ENCODE measurements around the gene CHERP. TPM values are rescaled to one million over a fixed set of nuclear protein-coding genes. Genes with fewer than 3 reads are reported as not detected.

Gene CHERP
- total RNA-seq, 1 donor from 2014 or later: 76.4 TPM

GRCh38 chr19:16540948-16541347 lies 1.3 kb downstream of the CHERP start:
- H3K27ac Mint-ChIP-seq: peak overlapping the region; percentile 90
- peaks cover 13% of the 10 kb centered on the region for H3K36me3 Mint-ChIP-seq (ENCODE audit: insufficient read depth)
- H3K9me3 Mint-ChIP-seq (ENCODE audit: low read depth): no peaks in the 10 kb centered on the region
- H3K27me3 Mint-ChIP-seq: no peaks in the 10 kb centered on the region
- no peak for DNase-seq (ENCODE audit: low spot score, unreplicated experiment)
- TF ChIP-seq, protein P1, sequence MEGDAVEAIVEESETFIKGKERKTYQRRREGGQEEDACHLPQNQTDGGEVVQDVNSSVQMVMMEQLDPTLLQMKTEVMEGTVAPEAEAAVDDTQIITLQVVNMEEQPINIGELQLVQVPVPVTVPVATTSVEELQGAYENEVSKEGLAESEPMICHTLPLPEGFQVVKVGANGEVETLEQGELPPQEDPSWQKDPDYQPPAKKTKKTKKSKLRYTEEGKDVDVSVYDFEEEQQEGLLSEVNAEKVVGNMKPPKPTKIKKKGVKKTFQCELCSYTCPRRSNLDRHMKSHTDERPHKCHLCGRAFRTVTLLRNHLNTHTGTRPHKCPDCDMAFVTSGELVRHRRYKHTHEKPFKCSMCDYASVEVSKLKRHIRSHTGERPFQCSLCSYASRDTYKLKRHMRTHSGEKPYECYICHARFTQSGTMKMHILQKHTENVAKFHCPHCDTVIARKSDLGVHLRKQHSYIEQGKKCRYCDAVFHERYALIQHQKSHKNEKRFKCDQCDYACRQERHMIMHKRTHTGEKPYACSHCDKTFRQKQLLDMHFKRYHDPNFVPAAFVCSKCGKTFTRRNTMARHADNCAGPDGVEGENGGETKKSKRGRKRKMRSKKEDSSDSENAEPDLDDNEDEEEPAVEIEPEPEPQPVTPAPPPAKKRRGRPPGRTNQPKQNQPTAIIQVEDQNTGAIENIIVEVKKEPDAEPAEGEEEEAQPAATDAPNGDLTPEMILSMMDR (IDR thresholded peaks at IDR 0.05; ENCODE audit: unreplicated experiment): no peak
- peaks cover 18% of the 10 kb centered on the region for H3K4me1 Mint-ChIP-seq (ENCODE audit: low read depth)
- peak overlapping the region; percentile 90 for H3K4me3 Mint-ChIP-seq (ENCODE audit: low read depth)

DNA sequence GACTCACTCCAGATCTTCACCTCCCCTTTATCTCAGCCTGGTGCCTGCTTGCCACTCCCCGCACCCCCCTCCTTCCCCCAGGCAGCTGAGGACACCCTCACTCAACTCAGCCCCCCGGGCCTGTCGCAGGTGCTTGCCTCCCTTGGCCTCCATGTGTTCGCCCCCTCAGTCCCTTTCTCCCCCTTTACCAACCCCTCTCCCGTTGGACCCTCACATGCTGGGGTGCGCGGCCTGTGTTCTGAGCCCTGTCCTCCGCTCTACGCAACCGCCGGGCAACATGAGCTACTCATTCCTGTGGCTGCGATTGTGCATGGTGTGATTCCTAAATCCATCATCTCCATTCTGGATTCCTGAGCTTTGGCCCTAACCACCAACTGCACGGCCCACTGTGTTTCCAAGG lies 5.1 kb downstream of the CHERP start:
- DNase-seq (ENCODE audit: low spot score, unreplicated experiment): no peak
- Mint-ChIP-seq H3K27me3 (no peaks in the 10 kb centered on the region), H3K4me3 (ENCODE audit: low read depth) (no peak overlapping the region), H3K9me3 (ENCODE audit: low read depth) (no peaks in the 10 kb centered on the region), H3K36me3 (ENCODE audit: insufficient read depth) (peaks cover 16% of the 10 kb centered on the region), H3K27ac (peak overlapping the region; percentile 62), H3K4me1 (ENCODE audit: low read depth) (peaks cover 10% of the 10 kb centered on the region)
- TF ChIP-seq, protein P1 (IDR thresholded peaks at IDR 0.05; ENCODE audit: unreplicated experiment): no peak

GRCh38 chr19:16536130-16536529 lies 6.1 kb downstream of the CHERP start:
- TF ChIP-seq, protein P1 (IDR thresholded peaks at IDR 0.05; ENCODE audit: unreplicated experiment): no peak
- Mint-ChIP-seq H3K9me3 (ENCODE audit: low read depth) (no peaks in the 10 kb centered on the region), H3K36me3 (ENCODE audit: insufficient read depth) (peaks cover 18% of the 10 kb centered on the region), H3K4me3 (ENCODE audit: low read depth) (no peak overlapping the region), H3K27me3 (no peaks in the 10 kb centered on the region), H3K27ac (no peak overlapping the region), H3K4me1 (ENCODE audit: low read depth) (peaks cover 5% of the 10 kb centered on the region)
- DNase-seq (ENCODE audit: low spot score, unreplicated experiment): no peak

DNA sequence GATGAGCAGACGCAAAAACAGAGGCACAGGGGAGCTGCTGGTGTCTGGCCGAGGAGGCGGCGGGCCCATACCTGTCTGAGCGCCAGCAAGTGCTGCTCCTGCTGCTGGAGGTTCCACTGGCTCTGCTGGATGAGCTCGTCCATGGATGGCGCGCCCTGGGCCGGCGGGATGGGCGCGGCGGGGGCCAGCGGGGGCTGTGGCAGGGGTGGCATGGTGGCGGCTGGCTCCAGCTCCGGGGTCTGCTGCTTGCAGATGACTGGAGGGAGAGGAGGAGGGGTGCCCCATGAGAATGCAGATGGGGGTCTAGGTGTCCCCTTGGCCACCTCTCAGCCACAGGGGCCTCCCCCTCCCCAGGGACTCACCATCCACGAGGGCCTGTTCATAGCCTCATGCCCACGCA lies 6.9 kb downstream of the CHERP start:
- no peak overlapping the region for H3K4me3 Mint-ChIP-seq (ENCODE audit: low read depth)
- H3K36me3 Mint-ChIP-seq (ENCODE audit: insufficient read depth): peaks cover 18% of the 10 kb centered on the region
- peaks cover 2% of the 10 kb centered on the region for H3K4me1 Mint-ChIP-seq (ENCODE audit: low read depth)
- H3K27ac Mint-ChIP-seq: no peak overlapping the region
- no peaks in the 10 kb centered on the region for H3K9me3 Mint-ChIP-seq (ENCODE audit: low read depth)
- H3K27me3 Mint-ChIP-seq: no peaks in the 10 kb centered on the region
- TF ChIP-seq, protein P1 (IDR thresholded peaks at IDR 0.05; ENCODE audit: unreplicated experiment): no peak
- no peak for DNase-seq (ENCODE audit: low spot score, unreplicated experiment)

- H3K4me1 Mint-ChIP-seq (ENCODE audit: low read depth): no peaks in the 10 kb centered on the region
- peaks cover 13% of the 10 kb centered on the region for H3K36me3 Mint-ChIP-seq (ENCODE audit: insufficient read depth)
Observed at GRCh38 chr19:16532440-16533234, 9.6 kb downstream of the CHERP start.

More at GRCh38 chr19:16532440-16533234, 9.6 kb downstream of the CHERP start:
- TF ChIP-seq, protein P1 (IDR thresholded peaks at IDR 0.05; ENCODE audit: unreplicated experiment): no peak
- Mint-ChIP-seq H3K27me3 (no peaks in the 10 kb centered on the region), H3K4me3 (ENCODE audit: low read depth) (no peak overlapping the region), H3K27ac (no peak overlapping the region), H3K9me3 (ENCODE audit: low read depth) (no peaks in the 10 kb centered on the region)
- no peak for DNase-seq (ENCODE audit: low spot score, unreplicated experiment)

All from progenitor cell of endocrine pancreas (in vitro differentiated cells).